HepG2 (cell line): ENCODE results near the gene ZBTB46. TPM values are rescaled to one million over a fixed set of nuclear protein-coding genes. Genes with fewer than 3 reads are reported as not detected.

ENCODE experiments used
- ARNT2 ChIP-seq: sonication (generic); formaldehyde crosslinking; IDR thresholded peaks from 2 replicates; pipeline ENCODE4 v1.8.0; 2022; ENCODE audit warnings: mild to moderate bottlenecking, low read depth, missing genetic modification reagents, moderate library complexity
- ARNTL ChIP-seq: sonication (generic); formaldehyde crosslinking; IDR thresholded peaks from 2 replicates; pipeline ENCODE4 v1.4.0; 2020; ENCODE audit warnings: mild to moderate bottlenecking, missing genetic modification reagents
- HMGXB3 ChIP-seq: sonication (generic); formaldehyde crosslinking; IDR thresholded peaks from 2 replicates; pipeline ENCODE4 v1.4.0; 2020; ENCODE audit warnings: missing genetic modification reagents, borderline replicate concordance
- MAX ChIP-seq: IDR thresholded peaks from 2 replicates; pipeline ENCODE4 v1.6.1; 2012; ENCODE audit warnings: inconsistent platforms
- MXI1 ChIP-seq: IDR thresholded peaks from 3 replicates; pipeline ENCODE4 v1.6.1; 2012; ENCODE audit warnings: low read depth, low read length, inconsistent platforms, borderline replicate concordance
- NFKBIZ ChIP-seq: IDR thresholded peaks from 2 replicates; pipeline ENCODE4 v1.6.1; 2018; ENCODE audit warnings: missing genetic modification reagents, missing compliant biosample characterization
- SP4 ChIP-seq: sonication (generic); formaldehyde crosslinking; IDR thresholded peaks from 2 replicates; pipeline ENCODE4 v1.8.1; 2023; ENCODE audit warnings: mild to moderate bottlenecking, missing genetic modification reagents
- ZFP90 ChIP-seq: sonication (generic); formaldehyde crosslinking; IDR thresholded peaks from 2 replicates; pipeline ENCODE4 v1.8.0; 2022; ENCODE audit warnings: missing genetic modification reagents, mild to moderate bottlenecking, inconsistent platforms, borderline replicate concordance
- ZNF382 ChIP-seq: sonication (generic); formaldehyde crosslinking; IDR thresholded peaks from 2 replicates; pipeline ENCODE4 v1.5.0; 2020; ENCODE audit warnings: missing genetic modification reagents, mild to moderate bottlenecking, borderline replicate concordance
- ZNF746 ChIP-seq: sonication (generic); formaldehyde crosslinking; IDR thresholded peaks from 2 replicates; pipeline ENCODE4 v1.8.0; 2022; ENCODE audit warnings: mild to moderate bottlenecking, missing genetic modification reagents
- ZNF788 ChIP-seq: sonication (generic); formaldehyde crosslinking; IDR thresholded peaks from 2 replicates; pipeline ENCODE4 v1.5.0; 2020; ENCODE audit warnings: mild to moderate bottlenecking, missing genetic modification reagents, borderline replicate concordance
- polyA plus RNA-seq, 8 experiments: library from polyadenylated mRNA; depleted of rRNA in 3 of 8; stranded (reverse) in 7 of 8; unstranded in 1 of 8; fragments of >200 nt; fragmentation: Illumina TruSeq in 4 of 8; extraction: Trizol in 4 of 8; gene quantifications; 2 replicates each; pipeline versions ENCODE4 v1.2.1 to v1.2.3, GENCODE V29; 2011 to 2016; ENCODE audit warnings: low read depth in 4 of 8, missing spikeins in 1 of 8, mixed read lengths in 1 of 8; ENCODE audit not compliant: insufficient read depth in 1 of 8
- total RNA-seq, 5 experiments: library from RNA; depleted of rRNA; stranded (reverse); fragments of >200 nt; fragmentation: Illumina TruSeq; extraction: Trizol; gene quantifications; 2 replicates each; pipeline ENCODE4 v1.2.3, GENCODE V29; 2016; ENCODE audit warnings: low read depth in 1 of 5
- TF ChIP-seq, protein P1 (sequence below): sonication (generic); formaldehyde crosslinking; IDR thresholded peaks from 2 replicates; pipeline ENCODE4; 2020; ENCODE audit warnings: missing genetic modification reagents, mild to moderate bottlenecking, borderline replicate concordance
- TF ChIP-seq, protein P2 (sequence below): sonication (generic); formaldehyde crosslinking; IDR thresholded peaks from 2 replicates; pipeline ENCODE4 v1.5.0; 2020; ENCODE audit warnings: missing genetic modification reagents

The ZBTB46 gene
- total and polyA plus RNA-seq, 2 of the 13 experiments (the other 11 are each of a cell fraction or from before 2014, with no cell fraction given), result 1.6 to 13.5 TPM

DNA sequence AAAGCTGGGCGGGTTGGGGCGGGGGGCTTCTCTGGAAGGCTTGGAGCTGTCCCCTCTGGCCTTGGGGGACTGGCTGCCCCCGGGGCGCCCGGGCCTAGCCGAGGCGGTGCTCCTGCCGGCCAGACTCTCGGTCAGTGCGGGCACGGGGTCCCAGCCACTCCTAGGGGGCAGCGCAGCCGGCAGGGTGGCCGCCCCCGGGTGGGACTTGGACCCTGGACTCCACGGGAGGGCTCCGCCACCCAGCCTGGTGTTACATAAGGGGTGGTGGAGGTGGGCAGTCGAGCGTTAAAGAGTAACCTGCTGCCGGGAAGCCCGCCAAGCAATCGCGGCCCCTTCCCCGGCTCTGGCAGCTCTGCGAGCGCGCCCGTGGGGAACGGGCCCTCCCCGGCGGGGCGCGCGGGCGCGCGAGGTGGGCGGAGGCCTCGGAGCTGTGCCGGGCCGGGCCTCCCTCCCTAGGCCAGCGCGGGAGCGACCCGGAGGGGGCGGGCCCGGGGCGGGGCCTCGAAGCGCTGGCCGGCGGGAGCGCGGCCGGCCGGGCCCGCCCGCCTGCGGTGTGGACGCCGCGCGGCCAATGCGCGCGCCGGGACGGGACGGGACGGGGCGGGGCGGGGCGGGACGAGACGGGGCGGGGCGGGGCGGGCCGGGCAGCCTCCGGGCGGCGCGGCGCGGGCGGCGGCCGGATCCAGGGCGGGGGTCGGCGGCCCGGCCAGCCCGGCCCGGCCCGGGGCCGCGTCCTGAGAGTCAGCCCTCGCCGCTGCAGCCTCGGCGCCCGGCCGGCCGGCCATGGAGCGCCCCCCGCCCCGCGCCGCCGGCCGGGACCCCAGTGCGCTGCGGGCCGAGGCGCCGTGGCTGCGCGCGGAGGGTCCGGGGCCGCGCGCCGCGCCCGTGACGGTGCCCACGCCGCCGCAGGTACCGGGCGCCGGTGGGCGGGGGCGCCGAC is 91.7 kb downstream of the ZBTB46 start, which contains the start of gene SLC2A4RG (continued):
- peak; percentile 62; the same call in 1 of the 2 replicates for TF ChIP-seq MAX
- TF ChIP-seq, protein P1, sequence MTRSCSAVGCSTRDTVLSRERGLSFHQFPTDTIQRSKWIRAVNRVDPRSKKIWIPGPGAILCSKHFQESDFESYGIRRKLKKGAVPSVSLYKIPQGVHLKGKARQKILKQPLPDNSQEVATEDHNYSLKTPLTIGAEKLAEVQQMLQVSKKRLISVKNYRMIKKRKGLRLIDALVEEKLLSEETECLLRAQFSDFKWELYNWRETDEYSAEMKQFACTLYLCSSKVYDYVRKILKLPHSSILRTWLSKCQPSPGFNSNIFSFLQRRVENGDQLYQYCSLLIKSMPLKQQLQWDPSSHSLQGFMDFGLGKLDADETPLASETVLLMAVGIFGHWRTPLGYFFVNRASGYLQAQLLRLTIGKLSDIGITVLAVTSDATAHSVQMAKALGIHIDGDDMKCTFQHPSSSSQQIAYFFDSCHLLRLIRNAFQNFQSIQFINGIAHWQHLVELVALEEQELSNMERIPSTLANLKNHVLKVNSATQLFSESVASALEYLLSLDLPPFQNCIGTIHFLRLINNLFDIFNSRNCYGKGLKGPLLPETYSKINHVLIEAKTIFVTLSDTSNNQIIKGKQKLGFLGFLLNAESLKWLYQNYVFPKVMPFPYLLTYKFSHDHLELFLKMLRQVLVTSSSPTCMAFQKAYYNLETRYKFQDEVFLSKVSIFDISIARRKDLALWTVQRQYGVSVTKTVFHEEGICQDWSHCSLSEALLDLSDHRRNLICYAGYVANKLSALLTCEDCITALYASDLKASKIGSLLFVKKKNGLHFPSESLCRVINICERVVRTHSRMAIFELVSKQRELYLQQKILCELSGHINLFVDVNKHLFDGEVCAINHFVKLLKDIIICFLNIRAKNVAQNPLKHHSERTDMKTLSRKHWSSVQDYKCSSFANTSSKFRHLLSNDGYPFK, result no peak
- TF ChIP-seq SP4 (CRISPR knock-in tag), result peak; percentile 94
- TF ChIP-seq ZNF382 (CRISPR knock-in tag), result no peak
- TF ChIP-seq, protein P2, sequence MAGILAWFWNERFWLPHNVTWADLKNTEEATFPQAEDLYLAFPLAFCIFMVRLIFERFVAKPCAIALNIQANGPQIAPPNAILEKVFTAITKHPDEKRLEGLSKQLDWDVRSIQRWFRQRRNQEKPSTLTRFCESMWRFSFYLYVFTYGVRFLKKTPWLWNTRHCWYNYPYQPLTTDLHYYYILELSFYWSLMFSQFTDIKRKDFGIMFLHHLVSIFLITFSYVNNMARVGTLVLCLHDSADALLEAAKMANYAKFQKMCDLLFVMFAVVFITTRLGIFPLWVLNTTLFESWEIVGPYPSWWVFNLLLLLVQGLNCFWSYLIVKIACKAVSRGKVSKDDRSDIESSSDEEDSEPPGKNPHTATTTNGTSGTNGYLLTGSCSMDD (CRISPR knock-in tag), result peak; percentile 48; the same call in 1 of the 2 replicates
- peak; percentile 97 for TF ChIP-seq ZNF788 (CRISPR knock-in tag)
- TF ChIP-seq ARNTL (CRISPR knock-in tag), result peak; percentile 96
- TF ChIP-seq ARNT2 (CRISPR knock-in tag), result peak; percentile 80; the same call in 1 of the 2 replicates
- peak; percentile 99 for TF ChIP-seq ZNF746
- TF ChIP-seq ZFP90 (CRISPR knock-in tag), result peak; percentile 88; the same call in 1 of the 2 replicates
- TF ChIP-seq NFKBIZ (CRISPR knock-in tag), result peak; percentile 87; the same call in 1 of the 2 replicates
- peak; percentile 35; the same call in 1 of the 2 replicates for TF ChIP-seq HMGXB3 (CRISPR knock-in tag)
- peak; percentile 75; the same call in 1 of the 3 replicates for TF ChIP-seq MXI1
